Embryonic facial prominence (tissue), 1 donor: Measurements from ENCODE around the gene DYNLT2.
"Not testable (repeated sequence)": the region's sequence is repeated elsewhere in the genome, so short reads cannot be mapped to it uniquely, and the experiment has no call there.

Experiments used
- DNase-seq: peaks from one replicate; pipeline ENCODE4 v3.0.0-alpha.2; 2016; ENCODE audit errors: extremely low spot score

DYNLT2 gene

DNA sequence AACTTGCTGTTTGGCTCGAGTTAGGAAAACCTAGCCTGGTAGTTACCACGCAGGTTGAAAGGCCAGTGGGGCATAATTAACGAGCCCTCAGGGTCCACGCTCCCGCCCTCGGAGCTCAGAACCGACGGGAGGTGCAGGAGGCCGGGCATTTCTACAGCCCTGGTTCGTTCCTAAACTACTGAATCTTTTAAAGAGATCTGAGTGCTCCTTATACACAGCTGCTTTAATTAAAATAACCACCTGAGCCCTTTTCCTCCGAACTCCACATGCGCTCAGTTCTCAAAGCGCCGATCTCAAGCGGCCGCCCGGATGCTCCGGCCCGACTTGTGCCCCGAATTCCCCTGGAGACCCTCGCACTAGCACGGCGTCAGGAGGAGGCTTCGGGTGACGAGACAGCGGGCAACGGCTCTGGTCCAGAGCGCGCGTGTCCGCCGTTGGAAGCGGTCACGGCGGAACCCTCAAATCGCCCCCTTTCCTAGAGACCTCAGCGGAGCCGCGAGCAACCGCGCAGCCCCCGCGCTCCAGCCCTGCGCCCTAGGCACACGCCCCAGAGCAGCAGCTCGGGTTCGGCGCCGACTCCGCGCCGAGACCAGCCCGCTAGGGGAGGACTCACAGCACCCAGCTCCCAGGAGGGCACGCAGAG is 49.9 kb downstream of the DYNLT2 start:
- DNase-seq = no peak

DNA sequence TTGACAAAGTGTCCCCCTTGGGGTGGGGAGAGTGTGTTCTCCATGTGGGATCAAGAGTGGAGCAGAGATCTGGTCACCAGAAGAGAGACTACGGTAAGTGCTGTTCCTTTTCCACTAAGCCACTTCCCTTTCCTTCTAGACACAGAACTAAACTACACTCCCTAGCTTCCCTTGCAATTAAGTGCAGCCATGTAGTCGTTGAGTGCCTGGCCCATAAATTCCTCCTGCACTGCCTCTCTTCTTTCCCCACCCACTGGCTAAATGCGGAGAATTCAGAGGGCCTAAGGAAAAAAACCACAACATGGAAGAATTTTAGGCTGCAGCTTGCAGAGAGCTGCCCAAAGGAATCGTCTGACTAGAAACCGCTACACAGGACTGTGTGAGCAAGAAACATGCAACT is 51.1 kb downstream of the DYNLT2 start:
- DNase-seq = no peak

DNA sequence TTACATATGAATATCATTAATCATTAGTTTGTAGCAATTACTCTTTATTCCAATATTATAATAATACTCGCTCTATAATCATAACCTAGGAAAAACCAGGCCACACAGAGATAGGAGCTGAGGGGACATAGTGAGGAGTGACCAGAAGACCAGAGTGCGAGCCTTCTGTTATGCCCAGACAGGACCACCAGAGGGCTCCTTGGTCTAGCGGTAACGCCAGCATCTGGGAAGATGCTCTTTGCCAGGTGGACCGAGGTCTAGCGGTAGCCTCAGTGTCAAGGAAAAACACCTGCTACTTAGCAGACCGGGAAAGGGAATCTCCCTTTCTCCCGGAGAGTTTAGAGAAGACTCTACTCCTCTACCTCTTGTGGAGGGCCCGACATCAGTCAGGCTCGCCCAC is 54.3 kb downstream of the DYNLT2 start:
- not testable (repeated sequence) for DNase-seq

DNA sequence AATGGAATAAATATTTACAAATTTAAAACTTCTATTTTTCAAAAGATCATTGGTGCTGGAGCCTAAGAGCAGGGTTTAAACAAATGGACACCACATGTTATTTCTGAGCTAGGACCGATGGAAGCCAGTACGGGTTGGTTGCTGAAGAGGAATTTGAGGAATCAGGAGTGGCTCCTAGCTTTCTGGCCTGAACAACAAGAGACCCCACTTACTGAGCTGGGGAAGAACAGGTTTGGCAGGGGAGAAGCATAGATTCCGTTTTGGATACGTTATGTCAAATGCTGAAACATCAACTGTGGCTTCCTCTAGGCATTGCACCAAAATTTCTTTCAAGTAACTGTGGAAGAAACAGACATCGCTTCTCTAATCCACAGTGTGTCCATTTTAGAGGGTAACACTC is 56.2 kb downstream of the DYNLT2 start:
- no peak for DNase-seq

DNA sequence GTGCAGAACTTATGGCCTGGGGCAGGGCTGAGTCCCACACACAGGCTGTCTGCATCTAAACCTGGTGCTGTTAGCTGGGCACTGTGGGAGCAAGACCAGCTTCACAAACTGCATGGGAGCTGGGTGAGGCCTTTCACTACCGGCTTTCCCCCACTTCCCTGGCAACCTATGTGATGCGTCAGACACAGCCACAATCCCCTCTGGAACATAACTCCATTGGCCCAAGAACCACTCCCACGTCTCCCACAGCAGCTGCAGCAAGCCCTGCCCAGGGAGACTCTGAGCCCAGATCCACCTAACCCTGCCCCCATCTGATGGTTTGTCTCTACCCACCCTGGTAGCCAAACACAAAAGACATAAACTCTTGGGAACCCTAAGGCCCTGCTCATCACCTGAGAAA is 58.9 kb downstream of the DYNLT2 start:
- no peak for DNase-seq

DNA sequence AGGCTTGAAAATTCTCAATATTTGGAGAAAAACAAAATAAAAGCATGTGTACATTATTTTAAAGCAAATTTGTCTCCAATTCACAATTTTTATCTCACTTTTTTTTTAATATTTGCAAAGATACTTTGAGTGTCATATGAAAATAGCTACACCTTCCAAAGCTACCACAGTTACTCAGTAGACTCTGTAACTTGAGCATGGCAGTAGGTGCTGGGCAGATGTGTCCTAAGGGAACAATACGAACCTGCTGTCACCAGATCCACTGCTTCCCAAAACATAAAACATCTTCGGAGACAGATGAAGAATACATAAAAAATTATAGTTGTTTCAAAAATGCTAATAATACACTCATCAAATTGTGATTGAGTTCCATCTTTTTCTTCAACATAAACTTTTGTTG is 60.1 kb downstream of the DYNLT2 start:
- no peak for DNase-seq
